DOHH2 (cell line): ENCODE results near the gene CACNA1D.

ENCODE experiments used
- H3F3A ChIP-seq: fragments of 200-600 bp; sonication (generic), shearing (Covaris generic); 2 replicates; pipeline ENCODE4 v1.6.0; 2016; ENCODE audit warnings: antibody characterized with exemption, mild to moderate bottlenecking; ENCODE audit not compliant: control insufficient read depth, insufficient read depth
- H3K27ac ChIP-seq: fragments of 200-600 bp; sonication (generic); 2 replicates; pipeline ENCODE4 v1.5.1; 2014; ENCODE audit warnings: low read depth, mild to moderate bottlenecking, low read length, moderate library complexity
- H3K27me3 ChIP-seq: fragments of 200-600 bp; sonication (generic); 2 replicates; pipeline ENCODE4 v1.6.1; 2014; ENCODE audit warnings: mild to moderate bottlenecking, low read length, mixed read lengths; ENCODE audit not compliant: control insufficient read depth
- H3K36me3 ChIP-seq: fragments of 200-600 bp; sonication (generic); 2 replicates; pipeline ENCODE4 v1.6.1; 2014; ENCODE audit warnings: mild to moderate bottlenecking, low read length, moderate library complexity, mixed read lengths; ENCODE audit not compliant: control insufficient read depth
- H3K4me1 ChIP-seq: fragments of 200-600 bp; sonication (generic); 2 replicates; pipeline ENCODE4 v1.6.1; 2014; ENCODE audit warnings: mild to moderate bottlenecking, low read length, mixed read lengths; ENCODE audit not compliant: control insufficient read depth
- H3K4me2 ChIP-seq: fragments of 200-600 bp; sonication (generic); 2 replicates; pipeline ENCODE4 v1.6.0; 2014; ENCODE audit warnings: mild to moderate bottlenecking, low read length, moderate library complexity
- H3K4me3 ChIP-seq: fragments of 200-600 bp; sonication (generic); 2 replicates; pipeline ENCODE4 v1.5.1; 2014; ENCODE audit warnings: mild to moderate bottlenecking, low read length, mixed read lengths
- H3K79me2 ChIP-seq: fragments of 200-600 bp; sonication (generic); 2 replicates; pipeline ENCODE4 v1.6.1; 2014; ENCODE audit warnings: mild to moderate bottlenecking, low read length, mixed read lengths; ENCODE audit not compliant: control insufficient read depth
- H3K9me2 ChIP-seq: fragments of 200-600 bp; sonication (generic); replicated peaks from 2 replicates; pipeline ENCODE4 v1.6.1; 2014; ENCODE audit warnings: mild to moderate bottlenecking, low read length, mixed read lengths; ENCODE audit not compliant: control insufficient read depth
- H3K9me3 ChIP-seq: fragments of 200-600 bp; sonication (generic); 2 replicates; pipeline ENCODE4 v1.6.1; 2014; ENCODE audit warnings: antibody characterized with exemption, low read length, mixed read lengths; ENCODE audit not compliant: control insufficient read depth, insufficient read depth
- H4K20me1 ChIP-seq: fragments of 200-600 bp; sonication (generic); 2 replicates; pipeline ENCODE4 v1.6.0; 2014; ENCODE audit warnings: low read depth, mild to moderate bottlenecking, antibody characterized with exemption, low read length, moderate library complexity; ENCODE audit not compliant: control insufficient read depth, insufficient read depth
- CTCF ChIP-seq: fragments of 200-600 bp; sonication (generic); IDR thresholded peaks from one replicate; pipeline ENCODE4 v1.5.1; 2014; ENCODE audit warnings: antibody characterized with exemption, mild to moderate bottlenecking, low read depth, low read length; ENCODE audit not compliant: poor library complexity, severe bottlenecking
- EZH2phosphoT487 ChIP-seq: fragments of 200-600 bp; sonication (generic); IDR thresholded peaks from 2 replicates; pipeline ENCODE4 v1.6.1; 2017; ENCODE audit warnings: borderline replicate concordance, mild to moderate bottlenecking, antibody characterized with exemption, low read length, moderate library complexity, mixed read lengths

The CACNA1D gene

GRCh38 chr3:53602866-53603265, 108.5 kb downstream of the CACNA1D start:
- no peaks in the 10 kb centered on the region for H3K9me3 ChIP-seq
- H3K27ac ChIP-seq: no peak overlapping the region

GRCh38 chr3:53604232-53604631, 109.8 kb downstream of the CACNA1D start:
- Histone ChIP-seq H3K4me3 (no peak overlapping the region), H4K20me1 (no peaks in the 10 kb centered on the region), H3K4me2 (no peak overlapping the region), H3K27ac (no peak overlapping the region), H3K27me3 (0 out of 2 replicates have a peak, but pooled peaks cover 3% of the 10 kb centered on the region), H3K79me2 (no peaks in the 10 kb centered on the region), H3F3A (no peaks in the 10 kb centered on the region), H3K4me1 (no peaks in the 10 kb centered on the region), H3K9me3 (no peaks in the 10 kb centered on the region), H3K9me2 (no peaks in the 10 kb centered on the region), H3K36me3 (no peaks in the 10 kb centered on the region)
- no peak for TF ChIP-seq EZH2phosphoT487
- TF ChIP-seq CTCF: no peak

More at GRCh38 chr3:53602866-53603265, 108.5 kb downstream of the CACNA1D start:
- Histone ChIP-seq H3K79me2 (no peaks in the 10 kb centered on the region), H3K4me3 (no peak overlapping the region), H3K36me3 (no peaks in the 10 kb centered on the region), H3K4me2 (no peak overlapping the region), H4K20me1 (no peaks in the 10 kb centered on the region), H3K9me2 (no peaks in the 10 kb centered on the region), H3K4me1 (no peaks in the 10 kb centered on the region), H3F3A (no peaks in the 10 kb centered on the region), H3K27me3 (0 out of 2 replicates have a peak, but pooled peaks cover 3% of the 10 kb centered on the region)
- TF ChIP-seq EZH2phosphoT487: no peak

- no peaks in the 10 kb centered on the region for H3F3A ChIP-seq
- no peaks in the 10 kb centered on the region for H3K4me1 ChIP-seq
- H3K27ac ChIP-seq: no peak overlapping the region
- H3K27me3 ChIP-seq: 0 out of 2 replicates have a peak, but pooled peaks cover 3% of the 10 kb centered on the region
- TF ChIP-seq CTCF: no peak
- TF ChIP-seq EZH2phosphoT487: no peak
- no peaks in the 10 kb centered on the region for H4K20me1 ChIP-seq
- H3K9me2 ChIP-seq: no peaks in the 10 kb centered on the region
- H3K79me2 ChIP-seq: no peaks in the 10 kb centered on the region
- no peaks in the 10 kb centered on the region for H3K36me3 ChIP-seq
- no peak overlapping the region for H3K4me2 ChIP-seq
- no peak overlapping the region for H3K4me3 ChIP-seq
- no peaks in the 10 kb centered on the region for H3K9me3 ChIP-seq
Observed at GRCh38 chr3:53606793-53607192, 112.4 kb downstream of the CACNA1D start.

- no peak overlapping the region for H3K4me3 ChIP-seq
- no peak for TF ChIP-seq EZH2phosphoT487
- H3K27me3 ChIP-seq: peaks cover 5% of the 10 kb centered on the region; the same call in 1 of the 2 replicates
- H3K4me1 ChIP-seq: peaks cover 16% of the 10 kb centered on the region
- H3K9me2 ChIP-seq: no peaks in the 10 kb centered on the region
- no peaks in the 10 kb centered on the region for H3K79me2 ChIP-seq
- H3K9me3 ChIP-seq: no peaks in the 10 kb centered on the region
- no peak overlapping the region for H3K27ac ChIP-seq
- H3F3A ChIP-seq: no peaks in the 10 kb centered on the region
- no peaks in the 10 kb centered on the region for H4K20me1 ChIP-seq
- H3K4me2 ChIP-seq: peak overlapping the region; percentile 39
- no peaks in the 10 kb centered on the region for H3K36me3 ChIP-seq
Observed at GRCh38 chr3:53612508-53612907, 118.1 kb downstream of the CACNA1D start.
